ENCODE data around the gene SMCP.

GRCh38 chr1:152928671-152929070 is 50.5 kb downstream of the SMCP start:
- TF ChIP-seq CTCF (IDR thresholded peaks at IDR 0.05) (no peak), POLR2A (IDR thresholded peaks at IDR 0.05) (no peak)
